SU-DHL-6 (cell line): ENCODE measurements around the gene ZNF385D.

Experiments used
- H2AFZ ChIP-seq: fragments of 200-600 bp; sonication (generic); 2 replicates; pipeline ENCODE4 v1.6.1; 2014; ENCODE audit warnings: low read depth, mild to moderate bottlenecking, moderate library complexity, mixed read lengths, antibody characterized with exemption, low read length; ENCODE audit not compliant: severe bottlenecking
- H3F3A ChIP-seq: fragments of 200-600 bp; shearing (Covaris generic); 2 replicates; pipeline ENCODE4 v1.6.0; 2016; ENCODE audit warnings: antibody characterized with exemption, mild to moderate bottlenecking; ENCODE audit not compliant: insufficient read depth
- H3K27ac ChIP-seq: fragments of 200-600 bp; sonication (generic); 2 replicates; pipeline ENCODE4 v1.5.1; 2016; ENCODE audit warnings: low read depth, mild to moderate bottlenecking, low read length, moderate library complexity, mixed read lengths
- H3K27me3 ChIP-seq: fragments of 200-600 bp; sonication (generic), shearing (Covaris generic); 2 replicates; pipeline ENCODE4 v1.6.0; 2014; ENCODE audit warnings: mild to moderate bottlenecking, low read length
- H3K36me3 ChIP-seq: fragments of 200-600 bp; sonication (generic); 2 replicates; pipeline ENCODE4 v1.6.1; 2014; ENCODE audit warnings: mild to moderate bottlenecking, low read length, mixed read lengths
- H3K4me2 ChIP-seq: fragments of 300-600, 200-600 bp; shearing (Covaris generic), sonication (generic); 2 replicates; pipeline ENCODE4 v1.6.0; 2014; ENCODE audit warnings: low read length, low read depth, mild to moderate bottlenecking; ENCODE audit not compliant: poor library complexity, severe bottlenecking
- H3K4me3 ChIP-seq: fragments of 200-600 bp; sonication (generic); 2 replicates; pipeline ENCODE4 v1.5.1; 2014; ENCODE audit warnings: antibody characterized with exemption, low read length, mild to moderate bottlenecking, mixed read lengths; ENCODE audit not compliant: insufficient read depth, poor library complexity, severe bottlenecking
- H3K79me2 ChIP-seq: fragments of 200-600 bp; sonication (generic); 2 replicates; pipeline ENCODE4 v1.6.1; 2014; ENCODE audit warnings: mild to moderate bottlenecking, low read length, moderate library complexity; ENCODE audit not compliant: insufficient read depth
- H3K9ac ChIP-seq: fragments of 200-600 bp; sonication (generic); 2 replicates; pipeline ENCODE4 v1.7.0; 2014; ENCODE audit warnings: mild to moderate bottlenecking, low read length
- H3K9me2 ChIP-seq: fragments of 200-600 bp; sonication (generic); replicated peaks from 2 replicates; pipeline ENCODE4 v1.6.1; 2014; ENCODE audit warnings: low read length; ENCODE audit not compliant: insufficient read depth
- H3K9me3 ChIP-seq: fragments of 200-600 bp; sonication (generic); 2 replicates; pipeline ENCODE4 v1.6.1; 2014; ENCODE audit warnings: low read length, mixed read lengths; ENCODE audit not compliant: insufficient read depth
- H4K20me1 ChIP-seq: fragments of 200-600 bp; sonication (generic); 2 replicates; pipeline ENCODE4 v1.6.1; 2014; ENCODE audit warnings: low read depth, mild to moderate bottlenecking, antibody characterized with exemption, low read length, moderate library complexity, mixed read lengths
- EZH2phosphoT487 ChIP-seq: fragments of 200-600 bp; sonication (generic), shearing (Covaris generic); conservative IDR thresholded peaks from 2 replicates; pipeline ENCODE4 v1.6.1; 2018; ENCODE audit warnings: mild to moderate bottlenecking, antibody characterized with exemption, low read length, moderate library complexity, mixed read lengths
- TF ChIP-seq, protein P1 (sequence below): fragments of 200-600 bp; sonication (generic); IDR thresholded peaks from one replicate; pipeline ENCODE4 v1.5.1; 2017; ENCODE audit warnings: antibody characterized with exemption, mild to moderate bottlenecking, low read length, moderate library complexity; ENCODE audit not compliant: insufficient read depth, poor library complexity, severe bottlenecking

ZNF385D gene

DNA sequence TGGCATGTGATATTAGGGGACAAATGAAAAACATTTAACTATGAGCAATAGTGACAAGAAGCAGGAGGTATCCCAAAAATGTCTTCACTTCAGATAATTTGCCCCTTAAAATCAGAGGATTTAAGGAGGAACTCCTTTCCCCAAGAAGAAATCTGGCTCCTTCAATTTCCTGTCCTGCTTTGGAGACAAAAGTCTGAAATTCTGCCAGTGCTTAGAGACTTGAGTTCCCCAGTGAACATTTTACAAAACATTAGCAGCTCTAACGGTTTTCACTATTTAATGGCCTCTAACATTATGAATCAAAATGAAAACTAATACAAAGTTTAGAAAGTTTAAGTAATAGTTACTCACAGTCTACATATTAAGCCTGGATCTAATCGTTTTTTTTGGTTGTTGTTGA lies 40.3 kb upstream of the ZNF385D start:
- H3K9ac ChIP-seq, result no peak overlapping the region
- H3K36me3 ChIP-seq, result no peaks in the 10 kb centered on the region
- no peak overlapping the region for H3K27ac ChIP-seq
- no peak overlapping the region for H3K4me2 ChIP-seq
- no peaks in the 10 kb centered on the region for H4K20me1 ChIP-seq
- H3K27me3 ChIP-seq, result no peaks in the 10 kb centered on the region
- no peaks in the 10 kb centered on the region for H3K79me2 ChIP-seq
- TF ChIP-seq, protein P1, sequence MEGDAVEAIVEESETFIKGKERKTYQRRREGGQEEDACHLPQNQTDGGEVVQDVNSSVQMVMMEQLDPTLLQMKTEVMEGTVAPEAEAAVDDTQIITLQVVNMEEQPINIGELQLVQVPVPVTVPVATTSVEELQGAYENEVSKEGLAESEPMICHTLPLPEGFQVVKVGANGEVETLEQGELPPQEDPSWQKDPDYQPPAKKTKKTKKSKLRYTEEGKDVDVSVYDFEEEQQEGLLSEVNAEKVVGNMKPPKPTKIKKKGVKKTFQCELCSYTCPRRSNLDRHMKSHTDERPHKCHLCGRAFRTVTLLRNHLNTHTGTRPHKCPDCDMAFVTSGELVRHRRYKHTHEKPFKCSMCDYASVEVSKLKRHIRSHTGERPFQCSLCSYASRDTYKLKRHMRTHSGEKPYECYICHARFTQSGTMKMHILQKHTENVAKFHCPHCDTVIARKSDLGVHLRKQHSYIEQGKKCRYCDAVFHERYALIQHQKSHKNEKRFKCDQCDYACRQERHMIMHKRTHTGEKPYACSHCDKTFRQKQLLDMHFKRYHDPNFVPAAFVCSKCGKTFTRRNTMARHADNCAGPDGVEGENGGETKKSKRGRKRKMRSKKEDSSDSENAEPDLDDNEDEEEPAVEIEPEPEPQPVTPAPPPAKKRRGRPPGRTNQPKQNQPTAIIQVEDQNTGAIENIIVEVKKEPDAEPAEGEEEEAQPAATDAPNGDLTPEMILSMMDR, result no peak
- no peak for TF ChIP-seq EZH2phosphoT487
- H3K9me2 ChIP-seq, result no peaks in the 10 kb centered on the region
- no peak overlapping the region for H3K4me3 ChIP-seq
- H3K9me3 ChIP-seq, result no peaks in the 10 kb centered on the region
- H2AFZ ChIP-seq, result no peak overlapping the region
- H3F3A ChIP-seq, result no peaks in the 10 kb centered on the region

DNA sequence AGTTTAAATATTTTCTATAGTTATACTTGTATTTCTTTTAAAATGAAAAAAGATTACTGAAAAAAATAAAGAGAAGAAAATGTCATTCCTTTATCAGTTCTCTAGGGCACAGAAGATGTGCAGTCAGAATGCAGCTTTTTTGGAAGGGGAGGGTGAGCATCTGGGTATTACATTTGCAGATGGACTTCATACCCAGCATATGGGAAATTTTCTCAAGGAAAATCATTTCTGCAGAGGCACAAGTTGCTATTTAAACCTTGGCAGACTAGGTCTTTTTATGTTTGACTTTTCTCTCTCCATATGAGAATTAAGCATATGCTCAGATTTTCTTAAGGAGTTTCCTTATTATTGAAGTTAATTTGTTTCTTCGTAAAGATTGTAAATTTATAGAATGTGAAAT lies 39.5 kb upstream of the ZNF385D start:
- Histone ChIP-seq H3K79me2 (no peaks in the 10 kb centered on the region), H3K36me3 (no peaks in the 10 kb centered on the region), H3K9me2 (no peaks in the 10 kb centered on the region), H3K27me3 (no peaks in the 10 kb centered on the region), H3K27ac (no peak overlapping the region), H3K9me3 (no peaks in the 10 kb centered on the region), H3K9ac (no peak overlapping the region), H3K4me2 (no peak overlapping the region), H4K20me1 (no peaks in the 10 kb centered on the region), H3F3A (no peaks in the 10 kb centered on the region), H3K4me3 (no peak overlapping the region), H2AFZ (no peak overlapping the region)
- TF ChIP-seq EZH2phosphoT487, result no peak
- TF ChIP-seq, protein P1, result no peak

DNA sequence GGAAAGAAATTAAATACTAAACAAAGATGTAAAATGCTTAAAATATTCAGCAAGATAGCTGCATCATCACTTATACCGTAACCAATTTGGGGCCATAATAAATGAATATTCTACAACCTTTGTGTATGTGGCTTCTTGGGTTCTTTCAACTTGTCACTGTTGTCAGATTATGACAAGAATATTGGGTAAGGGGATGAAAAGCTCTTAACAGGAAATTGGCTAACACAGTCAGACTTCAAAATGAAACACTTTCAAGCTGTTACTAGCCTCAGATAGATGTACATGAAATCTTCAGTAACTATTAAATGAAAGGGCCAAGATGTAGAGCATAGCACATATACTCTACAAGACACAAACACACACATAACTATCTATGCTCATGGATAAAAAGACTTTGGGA lies 38.7 kb upstream of the ZNF385D start:
- Histone ChIP-seq H3K9me2 (no peaks in the 10 kb centered on the region), H3K9ac (no peak overlapping the region), H4K20me1 (no peaks in the 10 kb centered on the region), H2AFZ (no peak overlapping the region), H3K27ac (no peak overlapping the region), H3K27me3 (no peaks in the 10 kb centered on the region), H3K4me2 (no peak overlapping the region), H3K4me3 (no peak overlapping the region), H3K36me3 (no peaks in the 10 kb centered on the region), H3F3A (no peaks in the 10 kb centered on the region), H3K9me3 (no peaks in the 10 kb centered on the region), H3K79me2 (no peaks in the 10 kb centered on the region)
- no peak for TF ChIP-seq EZH2phosphoT487
- TF ChIP-seq, protein P1, result no peak

DNA sequence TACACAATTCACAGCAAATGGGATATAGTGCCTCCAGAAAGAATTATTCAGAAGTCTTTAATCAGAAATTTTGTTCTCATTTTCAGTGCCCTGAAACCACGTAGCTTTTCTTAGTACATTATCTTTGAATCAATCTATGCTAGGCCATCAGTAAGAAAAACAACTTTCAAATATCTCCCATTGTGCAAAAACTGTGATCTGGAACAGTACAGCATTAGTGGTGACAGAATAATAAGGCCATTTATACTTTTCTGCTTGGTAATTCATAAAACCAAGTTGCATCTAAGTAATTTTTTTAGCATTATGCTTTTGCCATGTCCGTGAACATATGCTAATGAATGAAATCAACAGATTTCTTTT lies 35.4 kb upstream of the ZNF385D start:
- H3K9ac ChIP-seq, result no peak overlapping the region
- no peaks in the 10 kb centered on the region for H3K9me3 ChIP-seq
- no peak overlapping the region for H2AFZ ChIP-seq
- H3F3A ChIP-seq, result no peaks in the 10 kb centered on the region
- no peak overlapping the region for H3K4me2 ChIP-seq
- no peaks in the 10 kb centered on the region for H4K20me1 ChIP-seq
- H3K4me3 ChIP-seq, result no peak overlapping the region
- H3K27ac ChIP-seq, result no peak overlapping the region
- no peak for TF ChIP-seq EZH2phosphoT487
- TF ChIP-seq, protein P1, result no peak
- no peaks in the 10 kb centered on the region for H3K36me3 ChIP-seq
- H3K9me2 ChIP-seq, result no peaks in the 10 kb centered on the region
- H3K27me3 ChIP-seq, result no peaks in the 10 kb centered on the region
- H3K79me2 ChIP-seq, result no peaks in the 10 kb centered on the region
